Omental fat pad (tissue), 4 donors: Measurements from ENCODE around the gene UGGT2. TPM values are rescaled to one million over a fixed set of nuclear protein-coding genes. Genes with fewer than 3 reads are reported as not detected.
A peak's percentile ranks its signal among the peaks of the same experiment; 100 is the strongest.
"Not testable (repeated sequence)": the region's sequence is repeated elsewhere in the genome, so short reads cannot be mapped to it uniquely, and the experiment has no call there.

Source experiments
- ATAC-seq: fragments of 150-250 bp; one replicate; pipeline ENCODE4 v1.9.1; 2016; ENCODE audit warnings: mild to moderate bottlenecking, moderate library complexity; ENCODE audit not compliant: low FRiP score
- DNase-seq: peaks from one replicate; pipeline ENCODE4 v3.0.0-alpha.2; 2019; ENCODE audit warnings: low spot score
- total RNA-seq, 4 donors: library from RNA; depleted of rRNA; stranded (reverse); fragments of >200 nt; gene quantifications; one replicate each; pipeline ENCODE4 v1.1.0, GENCODE V29; 2016
- TF ChIP-seq, protein P1 (sequence below), 3 donors: fragments of 450-650 bp; IDR thresholded peaks; one replicate each; pipeline ENCODE4 v1.5.1; 2016 to 2017; ENCODE audit warnings: antibody characterized with exemption in 3 of 3, mild to moderate bottlenecking in 3 of 3, moderate library complexity in 2 of 3

Gene UGGT2
- total RNA-seq, 4 donors from 2014 or later = 32.6 to 86.4 (median 42.9) TPM

DNA sequence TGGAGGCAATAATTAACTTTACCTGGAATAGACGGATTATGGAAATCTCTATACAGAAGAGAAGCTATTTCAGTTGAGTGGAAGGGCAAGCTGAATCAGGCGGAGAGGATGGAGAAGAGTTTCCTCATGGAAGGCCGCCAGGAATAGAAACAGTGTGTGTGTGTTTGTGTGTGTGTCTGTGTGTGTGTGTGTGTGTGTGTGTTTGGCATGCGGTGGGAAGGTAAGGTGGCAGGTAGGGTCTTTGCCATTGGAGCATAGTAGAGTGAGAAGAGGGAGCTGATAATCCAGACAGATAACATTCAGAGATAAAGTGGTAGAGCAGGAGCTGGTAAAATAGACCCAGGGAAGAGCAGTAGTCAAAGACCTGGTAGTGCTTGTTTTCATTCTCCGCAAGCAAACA is 27.5 kb upstream of the UGGT2 start:
- TF ChIP-seq, protein P1, sequence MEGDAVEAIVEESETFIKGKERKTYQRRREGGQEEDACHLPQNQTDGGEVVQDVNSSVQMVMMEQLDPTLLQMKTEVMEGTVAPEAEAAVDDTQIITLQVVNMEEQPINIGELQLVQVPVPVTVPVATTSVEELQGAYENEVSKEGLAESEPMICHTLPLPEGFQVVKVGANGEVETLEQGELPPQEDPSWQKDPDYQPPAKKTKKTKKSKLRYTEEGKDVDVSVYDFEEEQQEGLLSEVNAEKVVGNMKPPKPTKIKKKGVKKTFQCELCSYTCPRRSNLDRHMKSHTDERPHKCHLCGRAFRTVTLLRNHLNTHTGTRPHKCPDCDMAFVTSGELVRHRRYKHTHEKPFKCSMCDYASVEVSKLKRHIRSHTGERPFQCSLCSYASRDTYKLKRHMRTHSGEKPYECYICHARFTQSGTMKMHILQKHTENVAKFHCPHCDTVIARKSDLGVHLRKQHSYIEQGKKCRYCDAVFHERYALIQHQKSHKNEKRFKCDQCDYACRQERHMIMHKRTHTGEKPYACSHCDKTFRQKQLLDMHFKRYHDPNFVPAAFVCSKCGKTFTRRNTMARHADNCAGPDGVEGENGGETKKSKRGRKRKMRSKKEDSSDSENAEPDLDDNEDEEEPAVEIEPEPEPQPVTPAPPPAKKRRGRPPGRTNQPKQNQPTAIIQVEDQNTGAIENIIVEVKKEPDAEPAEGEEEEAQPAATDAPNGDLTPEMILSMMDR (IDR thresholded peaks at IDR 0.05) = no peak
- ATAC-seq (no peak), DNase-seq (no peak)

DNA sequence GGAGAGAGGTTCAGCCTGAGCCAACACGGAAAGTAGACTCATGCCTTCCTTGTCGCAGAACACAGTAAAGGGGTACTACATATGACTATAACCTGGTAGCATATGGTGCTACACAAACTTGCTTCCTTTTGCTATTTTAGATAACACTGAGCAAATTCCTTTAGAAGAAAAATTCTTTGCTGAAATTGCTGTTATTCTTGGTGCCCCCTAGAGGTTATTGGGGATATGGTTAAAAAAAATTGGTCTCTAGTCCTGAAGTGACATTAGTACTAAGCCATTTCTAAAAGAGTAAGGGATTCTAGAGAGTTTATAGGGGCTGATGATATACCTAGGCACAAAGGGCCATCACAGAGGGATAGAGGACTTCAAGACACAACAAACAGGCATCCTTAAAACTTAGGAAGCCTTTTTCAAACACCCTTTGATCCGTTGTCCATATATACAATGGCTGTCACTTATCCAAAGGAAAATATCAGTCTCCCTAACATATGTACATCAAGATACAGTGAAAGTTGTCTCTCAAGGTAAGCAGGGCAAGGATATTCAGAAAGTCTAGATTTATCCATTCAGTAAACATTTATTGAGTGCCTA is 22.8 kb upstream of the UGGT2 start:
- DNase-seq (no peak), ATAC-seq (no peak)
- TF ChIP-seq, protein P1 (IDR thresholded peaks at IDR 0.05) = no peak

DNA sequence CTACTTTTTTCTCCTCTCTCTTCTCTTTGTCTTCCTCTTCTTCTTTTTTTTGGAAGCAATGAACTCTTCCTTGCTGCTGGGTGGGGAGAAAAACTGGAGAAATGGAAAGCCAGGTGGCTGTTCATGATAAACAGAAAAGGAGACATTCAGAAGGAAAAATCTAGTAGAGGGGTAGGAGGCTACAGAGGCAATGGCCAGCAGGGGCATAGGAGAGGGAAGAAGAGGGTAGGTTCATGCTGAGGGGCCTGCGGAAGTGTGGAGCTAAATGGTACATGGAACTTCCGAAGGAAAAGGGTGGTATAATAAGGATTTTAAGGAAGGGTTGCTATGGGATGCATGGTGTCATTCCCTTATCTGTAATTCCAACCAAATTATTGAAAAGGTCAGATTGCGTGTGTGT is 19.2 kb upstream of the UGGT2 start:
- no peak for DNase-seq
- TF ChIP-seq, protein P1 (IDR thresholded peaks at IDR 0.05) = no peak
- no peak for ATAC-seq

DNA sequence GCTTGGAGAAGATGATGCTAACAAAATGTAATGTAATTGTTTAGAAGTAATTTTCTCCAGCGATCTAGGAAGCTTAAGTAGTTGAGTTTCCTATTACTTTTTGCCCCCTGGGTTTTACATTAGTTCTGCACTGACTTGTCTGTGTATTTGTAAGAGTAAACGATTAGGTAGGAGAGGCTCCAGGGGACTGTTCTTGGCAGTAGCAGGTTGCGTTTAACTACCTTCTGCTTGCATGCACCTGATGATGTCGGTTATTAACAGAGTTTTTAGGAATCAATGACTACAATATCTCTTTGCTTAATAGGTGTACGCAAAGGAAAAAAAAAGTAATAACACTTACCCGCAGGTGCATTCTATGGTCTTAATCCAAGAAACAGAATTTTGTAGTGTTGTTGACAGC is 18.3 kb upstream of the UGGT2 start:
- DNase-seq = no peak
- ATAC-seq = no peak
- TF ChIP-seq, protein P1 (IDR thresholded peaks at IDR 0.05) = no peak

DNA sequence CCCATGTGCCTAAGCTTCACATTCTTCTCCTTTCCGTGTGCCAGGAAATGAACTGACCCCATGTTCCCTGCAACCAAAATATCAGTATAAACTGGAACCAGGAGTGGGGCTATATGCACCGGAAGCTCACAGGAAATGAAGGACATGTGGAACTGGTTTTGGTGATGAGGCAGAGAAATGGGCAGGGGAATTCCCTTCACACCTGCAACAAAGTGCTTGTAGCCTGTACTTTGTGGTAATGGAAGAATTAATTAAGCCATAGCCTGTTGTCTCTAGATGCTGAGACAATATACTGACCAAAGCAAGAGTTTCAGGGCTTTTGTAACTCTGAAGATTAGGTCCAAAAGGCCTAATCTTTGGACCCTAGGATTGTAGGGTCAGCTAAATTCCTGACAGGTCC is 15.5 kb upstream of the UGGT2 start:
- ATAC-seq (no peak), DNase-seq (no peak)
- TF ChIP-seq, protein P1 (IDR thresholded peaks at IDR 0.05) = no peak

DNA sequence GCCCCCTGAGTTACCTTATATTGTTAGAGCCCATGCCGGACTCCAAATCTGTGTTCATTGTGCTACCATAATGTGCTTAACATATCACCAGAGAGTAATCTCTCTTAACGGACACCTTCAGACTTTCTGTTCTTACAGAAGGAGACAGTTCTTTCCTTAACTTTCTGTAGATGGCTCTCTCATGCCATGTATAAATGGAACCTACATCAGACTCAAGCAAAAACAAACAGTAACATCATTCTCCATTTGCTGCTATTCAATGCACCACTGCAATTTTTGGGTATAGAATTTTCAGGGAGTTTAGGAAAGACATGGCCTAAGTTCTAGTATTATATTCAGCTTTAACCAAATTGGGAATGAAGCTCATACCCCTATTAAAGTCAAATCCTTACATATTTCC is 12.6 kb upstream of the UGGT2 start:
- no peak for DNase-seq
- ATAC-seq = no peak
- TF ChIP-seq, protein P1 (IDR thresholded peaks at IDR 0.05) = no peak

DNA sequence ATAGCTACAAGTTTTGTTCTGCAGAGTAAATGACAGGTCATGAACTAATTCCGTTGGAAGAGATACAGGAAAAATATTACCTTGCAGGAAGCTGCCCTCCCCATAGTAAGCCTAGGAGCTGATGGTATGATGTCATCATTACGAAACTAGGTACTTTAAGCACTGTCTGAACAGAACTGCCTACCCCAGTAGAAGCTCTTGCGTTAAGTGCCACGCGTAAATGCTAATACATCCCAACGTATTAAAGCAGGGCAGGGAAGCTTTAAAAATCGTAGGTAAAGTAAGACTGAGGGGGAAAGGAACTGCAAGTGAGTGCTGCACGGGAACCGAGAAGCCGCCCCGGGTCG is 572 bp downstream of the UGGT2 start:
- TF ChIP-seq, protein P1 (IDR thresholded peaks at IDR 0.05) = no peak
- DNase-seq (peak; percentile 25), ATAC-seq (peak; percentile 84)

DNA sequence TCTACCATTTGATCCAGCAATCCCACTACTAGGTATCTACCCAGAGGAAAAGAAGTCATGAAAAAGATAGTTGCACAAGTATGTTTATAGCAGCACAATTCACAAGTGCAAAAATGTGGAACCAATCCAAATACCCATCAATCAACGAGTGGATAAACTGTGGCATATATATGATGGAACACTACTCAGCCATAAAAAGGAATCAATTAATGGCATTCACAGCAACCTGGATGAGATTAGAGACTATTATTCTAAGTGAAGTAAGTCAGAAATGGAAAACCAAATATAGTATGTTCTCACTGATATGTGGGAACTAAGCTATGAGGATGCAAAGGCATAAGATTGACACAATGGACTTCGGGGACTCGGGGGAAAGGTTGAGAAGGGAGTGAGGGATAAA is 1.3 kb downstream of the UGGT2 start:
- ATAC-seq, DNase-seq: not testable (repeated sequence)

DNA sequence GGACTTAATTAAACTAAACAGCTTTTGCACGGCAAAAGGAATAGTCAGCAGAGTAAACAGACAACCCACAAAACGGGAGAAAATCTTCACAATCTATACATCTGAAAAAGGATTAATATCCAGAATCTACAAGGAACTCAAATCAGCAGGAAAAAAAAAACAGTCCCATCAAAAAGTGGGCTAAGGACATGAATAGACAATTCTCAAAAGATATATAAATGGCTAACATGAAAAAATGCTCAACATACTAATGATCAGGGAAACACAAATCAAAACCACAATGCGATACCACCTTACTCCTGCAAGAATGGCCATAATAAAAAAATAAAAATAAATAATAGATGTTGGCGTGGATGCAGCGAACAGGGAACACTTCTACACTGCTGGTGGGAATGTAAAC is 1.7 kb downstream of the UGGT2 start:
- not testable (repeated sequence) for DNase-seq, ATAC-seq

DNA sequence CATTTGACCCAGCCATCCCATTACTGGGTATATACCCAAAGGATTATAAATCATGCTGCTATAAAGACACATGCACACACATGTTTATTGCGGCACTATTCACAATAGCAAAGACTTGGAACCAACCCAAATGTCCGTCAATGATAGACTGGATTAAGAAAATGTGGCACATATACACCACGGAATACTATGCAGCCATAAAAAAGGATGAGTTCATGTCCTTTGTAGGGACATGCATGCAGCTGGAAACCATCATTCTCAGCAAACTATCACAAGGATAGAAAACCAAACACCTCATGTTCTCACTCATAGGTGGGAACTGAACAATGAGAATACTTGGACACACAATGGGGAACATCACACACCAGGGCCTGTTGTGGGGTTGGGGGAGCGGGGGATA is 2.2 kb downstream of the UGGT2 start:
- not testable (repeated sequence) for DNase-seq

DNA sequence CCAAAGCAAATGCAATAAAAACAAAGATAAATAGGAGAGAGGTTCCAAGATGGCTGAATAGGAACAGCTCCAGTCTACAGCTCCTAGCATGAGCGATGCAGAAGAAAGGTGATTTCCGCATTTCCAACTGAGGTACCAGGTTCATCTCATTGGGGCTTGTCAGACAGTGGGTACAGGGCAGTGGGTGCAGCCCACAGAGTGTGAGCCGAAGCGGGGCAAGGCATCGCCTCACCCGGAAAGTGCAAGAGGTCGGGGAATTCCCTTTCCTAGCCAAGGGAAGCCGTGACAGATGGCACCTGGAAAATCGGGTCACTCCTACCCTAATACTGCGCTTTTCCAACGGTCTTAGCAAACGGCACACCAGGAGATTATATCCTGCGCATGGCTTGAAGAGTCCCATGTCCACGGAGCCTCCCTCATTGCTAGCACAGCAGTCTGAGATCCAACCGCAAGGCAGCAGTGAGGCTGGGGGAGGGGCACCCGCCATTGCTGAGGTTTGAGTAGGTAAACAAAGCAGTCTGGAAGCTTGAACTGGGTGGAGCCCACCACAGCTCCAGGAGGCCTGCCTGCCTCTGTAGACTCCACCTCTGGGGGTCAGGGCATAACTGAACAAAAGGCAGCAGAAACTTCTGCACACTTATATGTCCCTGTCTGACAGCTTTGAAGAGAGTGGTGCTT is 6.6 kb downstream of the UGGT2 start:
- ATAC-seq = not testable (repeated sequence)

More for the DNA sequence above, 2.2 kb downstream of the UGGT2 start:
- not testable (repeated sequence) for ATAC-seq

More for the DNA sequence above, 6.6 kb downstream of the UGGT2 start:
- DNase-seq = not testable (repeated sequence)
